HCT116 (cell line): ENCODE data around the gene WDHD1. TPM values are rescaled to one million over a fixed set of nuclear protein-coding genes. Genes with fewer than 3 reads are reported as not detected.

Experiments
- ATAC-seq: fragments of 200-7000 bp; cut with Tn5 transposase; 2 replicates; pipeline ENCODE4 v1.9.1; 2020; ENCODE audit warnings: mild to moderate bottlenecking, moderate library complexity
- BruUV-seq: library from RNA; stranded (reverse); fragments of 400-500 nt; replicated peaks from 2 replicates; lab custom pipeline; 2021; lab: Mats Ljungman, UMichigan
- CTCF ChIA-PET: fragments of 300-600 bp; sonication (Branson Sonifier 250); formaldehyde crosslinking; loops from one replicate; lab custom pipeline; 2021; ENCODE audit warnings: antibody characterized with exemption; lab: Charles Lee
- POLR2A ChIA-PET: fragments of 300-600, 350-600 bp; sonication (Branson Sonifier 250); formaldehyde crosslinking; loops from one replicate; lab custom pipeline; 2021; ENCODE audit warnings: antibody characterized with exemption; lab: Charles Lee
- RAD21 ChIA-PET, 2 experiments: fragments of 300-600 bp; sonication (Branson Sonifier 250); formaldehyde crosslinking; loops; one replicate each; lab custom pipeline; 2023; ENCODE audit warnings: low total read pairs in 2 of 2; ENCODE audit not compliant: uncharacterized antibody in 2 of 2, unreplicated experiment in 2 of 2, low non-redundant PET in 1 of 2; lab: Charles Lee
- DNase-seq: peaks from one replicate; pipeline ENCODE4 v3.0.0-alpha.2; 2010; ENCODE audit warnings: low read depth, low spot score
- H2AFZ ChIP-seq: fragments of 200-600 bp; shearing (Covaris generic), sonication (generic); 2 replicates; pipeline ENCODE4 v1.6.1; 2017; ENCODE audit warnings: low read depth, mixed run types, mixed read lengths, antibody characterized with exemption, low read length; ENCODE audit not compliant: poor library complexity, severe bottlenecking
- H3K27ac ChIP-seq: 2 replicates; pipeline ENCODE4 v1.5.1; 2012; ENCODE audit warnings: low read depth, low read length
- H3K27me3 ChIP-seq: fragments of 200-600 bp; sonication (generic); 2 replicates; pipeline ENCODE4 v1.6.1; 2016; ENCODE audit warnings: mixed run types, low read length, mixed read lengths; ENCODE audit not compliant: insufficient read depth
- H3K36me3 ChIP-seq, 2 experiments: fragments of 200-500 bp in 1 of 2; fragments of 200-600 bp in 1 of 2; sonication (Bioruptor generic) in 1 of 2; sonication (generic) in 1 of 2; 2 replicates each; pipeline versions ENCODE4 v1.5.1 to v1.6.1; 2014 to 2016; ENCODE audit warnings: low read length in 2 of 2, inconsistent platforms in 1 of 2, mixed read lengths in 1 of 2, mixed run types in 1 of 2; ENCODE audit not compliant: insufficient read depth in 2 of 2, control insufficient read depth in 1 of 2
- H3K4me1 ChIP-seq, 2 experiments: fragments of 200-600 bp in 1 of 2; sonication (generic) in 1 of 2; 2 replicates each; pipeline versions ENCODE4 v1.5.1 to v1.6.1; 2012 to 2017; ENCODE audit warnings: low read length in 2 of 2, inconsistent platforms in 1 of 2, mild to moderate bottlenecking in 1 of 2, mixed read lengths in 1 of 2, mixed run types in 1 of 2, moderate library complexity in 1 of 2; ENCODE audit not compliant: insufficient read depth in 2 of 2, control insufficient read depth in 1 of 2
- H3K4me2 ChIP-seq: fragments of 200-600 bp; sonication (generic); 2 replicates; pipeline ENCODE4 v1.6.1; 2017; ENCODE audit warnings: mixed run types, low read length, mixed read lengths
- H3K4me3 ChIP-seq, 2 experiments: fragments of 200-600 bp in 1 of 2; sonication (generic) in 1 of 2; replicated peaks in 1 of 2; 2 replicates each; pipeline ENCODE4 v1.5.1; 2011 to 2016; ENCODE audit warnings: low read length in 2 of 2, control low read depth in 1 of 2, low read depth in 1 of 2, mild to moderate bottlenecking in 1 of 2, mixed read lengths in 1 of 2, mixed run types in 1 of 2
- H3K79me2 ChIP-seq: fragments of 200-600 bp; sonication (generic); 2 replicates; pipeline ENCODE4 v1.6.1; 2017; ENCODE audit warnings: mild to moderate bottlenecking, mixed run types, low read length, moderate library complexity, mixed read lengths; ENCODE audit not compliant: insufficient read depth
- H3K9ac ChIP-seq: fragments of 200-600 bp; sonication (generic); 2 replicates; pipeline ENCODE4 v1.6.1; 2016; ENCODE audit warnings: low read length, mixed read lengths
- H3K9me2 ChIP-seq: fragments of 200-600 bp; sonication (generic), shearing (Covaris generic); 2 replicates; pipeline ENCODE4 v1.6.1; 2017; ENCODE audit warnings: mixed run types, mild to moderate bottlenecking, moderate library complexity; ENCODE audit not compliant: insufficient read depth
- H3K9me3 ChIP-seq, 2 experiments: fragments of 200-500 bp in 1 of 2; fragments of 200-600 bp in 1 of 2; sonication (Bioruptor generic) in 1 of 2; sonication (generic) in 1 of 2; 2 replicates each; pipeline ENCODE4 v1.6.1; 2014 to 2017; ENCODE audit warnings: low read length in 2 of 2, mixed read lengths in 2 of 2, inconsistent platforms in 1 of 2, low read depth in 1 of 2, mild to moderate bottlenecking in 1 of 2, mixed run types in 1 of 2, moderate library complexity in 1 of 2; ENCODE audit not compliant: control insufficient read depth in 1 of 2, insufficient read depth in 1 of 2
- H4K20me1 ChIP-seq: fragments of 200-600 bp; sonication (generic), shearing (Covaris generic); 2 replicates; pipeline ENCODE4 v1.6.1; 2017; ENCODE audit warnings: mixed run types, mild to moderate bottlenecking, moderate library complexity; ENCODE audit not compliant: insufficient read depth
- CEBPB ChIP-seq: IDR thresholded peaks from 2 replicates; pipeline ENCODE4 v1.6.1; 2012; ENCODE audit warnings: low read depth
- CTCF ChIP-seq, 3 experiments: fragments of 200-600 bp in 1 of 3; sonication (generic) in 1 of 3; IDR thresholded peaks in 2 of 3; conservative IDR thresholded peaks in 1 of 3; 2 replicates each; pipeline ENCODE4 v1.5.1; 2012 to 2017; ENCODE audit warnings: low read depth in 2 of 3, low read length in 2 of 3, antibody characterized with exemption in 1 of 3, borderline replicate concordance in 1 of 3, control low read depth in 1 of 3, mild to moderate bottlenecking in 1 of 3, mixed read lengths in 1 of 3, mixed run types in 1 of 3, moderate library complexity in 1 of 3; ENCODE audit not compliant: insufficient read depth in 1 of 3
- EZH2 ChIP-seq: fragments of 200-600 bp; sonication (generic); IDR thresholded peaks from 2 replicates; pipeline ENCODE4 v1.6.1; 2017; ENCODE audit warnings: antibody characterized with exemption, mixed run types
- EZH2phosphoT487 ChIP-seq: fragments of 200-600 bp; IDR thresholded peaks from 2 replicates; pipeline ENCODE4 v1.6.1; 2018; ENCODE audit warnings: antibody characterized with exemption, borderline replicate concordance
- JUND ChIP-seq: IDR thresholded peaks from 2 replicates; pipeline ENCODE4 v1.6.1; 2012
- MAX ChIP-seq: IDR thresholded peaks from 2 replicates; pipeline ENCODE4 v1.6.1; 2012
- POLR2A ChIP-seq: IDR thresholded peaks from 2 replicates; pipeline ENCODE4 v1.7.0; 2011; ENCODE audit warnings: borderline replicate concordance; ENCODE audit not compliant: insufficient read depth, insufficient read length; ENCODE audit errors: extremely low read depth
- POLR2AphosphoS5 ChIP-seq: IDR thresholded peaks from 2 replicates; pipeline ENCODE4 v1.6.1; 2011; ENCODE audit warnings: mild to moderate bottlenecking, low read depth, low read length, moderate library complexity
- RAD21 ChIP-seq: IDR thresholded peaks from 2 replicates; pipeline ENCODE4 v1.6.1; 2012; ENCODE audit warnings: low read depth, mild to moderate bottlenecking
- REST ChIP-seq: IDR thresholded peaks from 2 replicates; pipeline ENCODE4 v1.6.1; 2012; ENCODE audit warnings: low read depth
- SIN3A ChIP-seq: IDR thresholded peaks from 2 replicates; pipeline ENCODE4 v1.6.1; 2012; ENCODE audit warnings: low read depth
- SP1 ChIP-seq: IDR thresholded peaks from 2 replicates; pipeline ENCODE4 v1.6.1; 2012; ENCODE audit warnings: low read depth
- SRF ChIP-seq: IDR thresholded peaks from 2 replicates; pipeline ENCODE4 v1.6.1; 2012; ENCODE audit warnings: low read depth
- TCF7L2 ChIP-seq: IDR thresholded peaks from 2 replicates; pipeline ENCODE4 v1.7.0; 2011; ENCODE audit warnings: borderline replicate concordance, inconsistent platforms; ENCODE audit not compliant: insufficient read depth, insufficient read length; ENCODE audit errors: extremely low read depth
- YY1 ChIP-seq: IDR thresholded peaks from 2 replicates; pipeline ENCODE4 v1.6.1; 2011; ENCODE audit warnings: low read length, low read depth, moderate library complexity, mild to moderate bottlenecking; ENCODE audit not compliant: insufficient replicate concordance; ENCODE audit errors: extremely low read depth
- ZBTB33 ChIP-seq: IDR thresholded peaks from 2 replicates; pipeline ENCODE4 v1.6.1; 2011; ENCODE audit warnings: mild to moderate bottlenecking, low read length, moderate library complexity; ENCODE audit not compliant: insufficient replicate concordance; ENCODE audit errors: extremely low read depth
- ZNF274 ChIP-seq: fragments of 200-500 bp; sonication (Bioruptor generic); IDR thresholded peaks from 2 replicates; pipeline ENCODE4 v1.6.1; 2014; ENCODE audit warnings: mild to moderate bottlenecking, low read depth, low read length, inconsistent platforms
- intact Hi-C: fragments of 100-400 bp; cut with micrococcal nuclease; formaldehyde crosslinking; loops from 2 replicates; pipeline ENCODE4 v1.10.0; 2022
- total RNA-seq: library from RNA; stranded (reverse); gene quantifications from one replicate; pipeline ENCODE4 v1.2.1, GENCODE V29; 2021; ENCODE audit not compliant: unreplicated experiment

Gene WDHD1
- total RNA-seq, 1 experiment from 2014 or later = 44.3 TPM

- no peak for TF ChIP-seq SP1
- TF ChIP-seq SIN3A = no peak
- no peak for TF ChIP-seq MAX
- TF ChIP-seq EZH2phosphoT487 = no peak
- no peak for TF ChIP-seq RAD21
- no peak for TF ChIP-seq POLR2AphosphoS5
- no peak for TF ChIP-seq JUND
- TF ChIP-seq ZBTB33 = no peak
- no peak for TF ChIP-seq ZNF274
- TF ChIP-seq CEBPB = no peak
- no peak for TF ChIP-seq TCF7L2
- TF ChIP-seq SRF = no peak
- no peak for TF ChIP-seq EZH2
- no peak for TF ChIP-seq CTCF (IDR thresholded peaks at IDR 0.05 in 2 of 3, conservative IDR thresholded peaks at IDR 0.05 in 1 of 3; ENCODE audit: borderline replicate concordance in 1 of 3, insufficient read depth in 1 of 3, low read depth in 2 of 3, low read length in 2 of 3)
- no peak for TF ChIP-seq YY1
- TF ChIP-seq POLR2A = no peak
- TF ChIP-seq REST = no peak
- no peak for DNase-seq
- H3K4me3 ChIP-seq = no peak overlapping the region
- intact Hi-C loops = no loop called here
- no TSS peak for BruUV-seq
- no peak overlapping the region for H3K4me2 ChIP-seq
- CTCF ChIA-PET = no interaction called here
- no peaks in the 10 kb centered on the region for H3K9me2 ChIP-seq
- no peaks in the 10 kb centered on the region for H3K4me1 ChIP-seq
- H4K20me1 ChIP-seq = no peaks in the 10 kb centered on the region
- H3K36me3 ChIP-seq = no peaks in the 10 kb centered on the region
- H2AFZ ChIP-seq = no peak overlapping the region
- RAD21 ChIA-PET = no interaction called here
- no peak for ATAC-seq
- no peaks in the 10 kb centered on the region for H3K27me3 ChIP-seq
- H3K27ac ChIP-seq = no peak overlapping the region
- no peak overlapping the region for H3K9ac ChIP-seq
- H3K9me3 ChIP-seq = no peaks in the 10 kb centered on the region
- no peaks in the 10 kb centered on the region for H3K79me2 ChIP-seq
- POLR2A ChIA-PET = no interaction called here
Observed at GRCh38 chr14:54922598-54922997, 104.3 kb downstream of the WDHD1 start.
